ENCODE data around the gene CRY1.

GRCh38 chr12:107017042-107017441 is 76.3 kb downstream of the CRY1 start:
- TF ChIP-seq CTCF (conservative IDR thresholded peaks at IDR 0.05; ENCODE audit: low read depth, low read length), result no peak
- TF ChIP-seq RCOR1 (IDR thresholded peaks at IDR 0.05; ENCODE audit: insufficient replicate concordance, low read length), result no peak
- no peak for TF ChIP-seq RAD21 (IDR thresholded peaks at IDR 0.05; ENCODE audit: low read length)
- TF ChIP-seq POLR2A (IDR thresholded peaks at IDR 0.05; ENCODE audit: low read depth, low read length), result no peak
- TF ChIP-seq USF2 (IDR thresholded peaks at IDR 0.05; ENCODE audit: low read depth, low read length), result no peak
- TF ChIP-seq SMC3 (IDR thresholded peaks at IDR 0.05; ENCODE audit: low read depth, low read length), result no peak

Data from IMR-90 (cell line).